Gastroesophageal sphincter (tissue), 4 donors: ENCODE measurements around the gene CDK5R2. TPM values are rescaled to one million over a fixed set of nuclear protein-coding genes. Genes with fewer than 3 reads are reported as not detected.
A peak's percentile ranks its signal among the peaks of the same experiment; 100 is the strongest.

Experiments used
- ATAC-seq: fragments of 150-250 bp; one replicate; pipeline ENCODE4 v1.9.1; 2016; ENCODE audit warnings: mild to moderate bottlenecking, moderate library complexity
- H3K27ac ChIP-seq, 4 donors: fragments of 200-600 bp; sonication (generic) in 3 of 4; 1 replicate in 3 of 4; 2 replicates in 1 of 4; pipeline ENCODE4 v1.5.1; 2016 to 2019
- H3K27me3 ChIP-seq: fragments of 200-600 bp; sonication (generic); one replicate; pipeline ENCODE4 v1.5.1; 2019
- H3K36me3 ChIP-seq, 2 donors: fragments of 200-600 bp; sonication (generic); one replicate each; pipeline ENCODE4 v1.5.1; 2019; ENCODE audit warnings: control low read depth in 1 of 2
- H3K4me1 ChIP-seq, 3 donors: fragments of 200-600 bp; sonication (generic); 1 replicate in 2 of 3; 2 replicates in 1 of 3; pipeline ENCODE4 v1.5.1; 2016 to 2019; ENCODE audit warnings: control low read depth in 2 of 3
- H3K4me3 ChIP-seq, 2 donors: fragments of 200-600 bp; sonication (generic); one replicate each; pipeline ENCODE4 v1.5.1; 2019; ENCODE audit warnings: mild to moderate bottlenecking in 1 of 2, moderate library complexity in 1 of 2
- H3K9me3 ChIP-seq, 3 donors: fragments of 200-600 bp; sonication (generic); one replicate each; pipeline ENCODE4 v1.5.1; 2017 to 2019; ENCODE audit warnings: control low read depth in 2 of 3
- EP300 ChIP-seq: sonication (generic); formaldehyde crosslinking; IDR thresholded peaks from one replicate; pipeline ENCODE4 v1.6.1; 2017; ENCODE audit warnings: antibody characterized with exemption, mild to moderate bottlenecking
- POLR2A ChIP-seq, 2 donors: fragments of 450-650 bp; IDR thresholded peaks; one replicate each; pipeline ENCODE4 v1.6.1; 2017; ENCODE audit warnings: antibody characterized with exemption in 2 of 2, mild to moderate bottlenecking in 2 of 2, moderate library complexity in 1 of 2
- POLR2AphosphoS5 ChIP-seq: sonication (generic); formaldehyde crosslinking; IDR thresholded peaks from one replicate; pipeline ENCODE4 v1.6.1; 2017; ENCODE audit warnings: antibody characterized with exemption
- WGBS, 2 donors: methylation state at CpG; one replicate each; pipeline ENCODE4 v1.1.5; 2018; ENCODE audit warnings: low coverage in 1 of 2; 5-methylcytosine and 5-hydroxymethylcytosine counted together
- total RNA-seq, 4 donors: library from RNA; depleted of rRNA; stranded (reverse); fragments of >200 nt; gene quantifications; one replicate each; pipeline ENCODE4 v1.1.0, GENCODE V29; 2016
- TF ChIP-seq, protein P1 (sequence below), 4 experiments: fragments of 200-600 bp in 2 of 4; fragments of 450-650 bp in 2 of 4; sonication (generic) in 1 of 4; IDR thresholded peaks; one replicate each; pipeline ENCODE4 v1.5.1; 2017 to 2019; ENCODE audit warnings: antibody characterized with exemption in 4 of 4, mild to moderate bottlenecking in 2 of 4, moderate library complexity in 2 of 4

Gene CDK5R2
- total RNA-seq, 4 donors from 2014 or later: 0.27 to 0.35 TPM; not detected in 2

- TF ChIP-seq, protein P1, sequence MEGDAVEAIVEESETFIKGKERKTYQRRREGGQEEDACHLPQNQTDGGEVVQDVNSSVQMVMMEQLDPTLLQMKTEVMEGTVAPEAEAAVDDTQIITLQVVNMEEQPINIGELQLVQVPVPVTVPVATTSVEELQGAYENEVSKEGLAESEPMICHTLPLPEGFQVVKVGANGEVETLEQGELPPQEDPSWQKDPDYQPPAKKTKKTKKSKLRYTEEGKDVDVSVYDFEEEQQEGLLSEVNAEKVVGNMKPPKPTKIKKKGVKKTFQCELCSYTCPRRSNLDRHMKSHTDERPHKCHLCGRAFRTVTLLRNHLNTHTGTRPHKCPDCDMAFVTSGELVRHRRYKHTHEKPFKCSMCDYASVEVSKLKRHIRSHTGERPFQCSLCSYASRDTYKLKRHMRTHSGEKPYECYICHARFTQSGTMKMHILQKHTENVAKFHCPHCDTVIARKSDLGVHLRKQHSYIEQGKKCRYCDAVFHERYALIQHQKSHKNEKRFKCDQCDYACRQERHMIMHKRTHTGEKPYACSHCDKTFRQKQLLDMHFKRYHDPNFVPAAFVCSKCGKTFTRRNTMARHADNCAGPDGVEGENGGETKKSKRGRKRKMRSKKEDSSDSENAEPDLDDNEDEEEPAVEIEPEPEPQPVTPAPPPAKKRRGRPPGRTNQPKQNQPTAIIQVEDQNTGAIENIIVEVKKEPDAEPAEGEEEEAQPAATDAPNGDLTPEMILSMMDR (IDR thresholded peaks at IDR 0.05): no peak
- TF ChIP-seq POLR2A (IDR thresholded peaks at IDR 0.05) (no peak), POLR2AphosphoS5 (no peak), EP300 (no peak)
- Histone ChIP-seq H3K36me3 (no peaks in the 10 kb centered on the region), H3K9me3 (no peaks in the 10 kb centered on the region), H3K27me3 (peaks cover 100% of the 10 kb centered on the region), H3K4me1 (peaks cover 0 to 59% (median 25%) of the 10 kb centered on the region in 3 donors), H3K27ac (no peak overlapping the region), H3K4me3 (peak overlapping the region in 1 of 2 donors; percentile 41)
- 2% methylated on average over 17 of the region's 69 CpGs; no CpG with 5 or more reads in 1 of the 2 donors for WGBS, 2 donors
- ATAC-seq: no peak
Observed at GRCh38 chr2:218981881-218982585, 22.6 kb downstream of the CDK5R2 start.

DNA sequence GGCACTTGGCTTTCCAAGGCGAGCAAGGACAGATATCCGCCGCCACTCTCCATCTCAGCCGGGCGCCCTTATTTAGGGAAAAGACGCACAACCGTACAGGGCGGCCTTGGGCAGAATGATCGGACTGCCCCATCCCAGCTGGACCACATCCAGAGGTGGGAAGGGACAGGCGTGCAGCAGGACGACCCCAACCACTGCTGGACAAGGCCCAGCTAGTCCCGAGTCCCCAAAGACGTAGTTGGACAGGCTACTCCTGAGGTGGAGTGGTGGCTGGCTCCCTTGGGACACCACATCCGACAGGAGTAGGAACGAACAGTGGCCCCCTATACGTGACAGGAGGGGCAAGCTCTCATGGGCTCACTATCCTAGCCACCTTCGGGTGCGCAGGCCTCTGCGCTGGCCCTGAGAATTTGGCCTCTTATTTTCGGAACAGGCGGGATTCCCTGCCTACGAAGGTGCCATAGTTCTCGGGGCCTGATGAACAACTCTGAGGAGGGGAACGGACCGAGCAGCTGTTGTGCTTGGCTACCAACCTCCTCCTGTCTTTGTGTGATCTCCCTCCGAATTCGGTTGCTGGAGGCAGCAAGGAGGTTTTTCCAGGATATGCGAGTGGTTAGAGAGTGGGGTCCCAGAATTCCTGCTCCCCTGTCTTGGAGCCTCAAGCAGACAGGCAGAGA, 23.3 kb downstream of the CDK5R2 start:
- TF ChIP-seq POLR2AphosphoS5 (no peak), EP300 (no peak), POLR2A (IDR thresholded peaks at IDR 0.05) (no peak)
- TF ChIP-seq, protein P1 (IDR thresholded peaks at IDR 0.05): no peak
- Histone ChIP-seq H3K27ac (no peak overlapping the region), H3K4me1 (peaks cover 0 to 59% (median 25%) of the 10 kb centered on the region in 3 donors), H3K36me3 (no peaks in the 10 kb centered on the region), H3K9me3 (no peaks in the 10 kb centered on the region), H3K4me3 (peak overlapping the region in 1 of 2 donors; percentile 41), H3K27me3 (peaks cover 100% of the 10 kb centered on the region)
- 0 to 12% methylated on average over 8 to 13 of the region's 28 CpGs for WGBS, 2 donors
- ATAC-seq: no peak

DNA sequence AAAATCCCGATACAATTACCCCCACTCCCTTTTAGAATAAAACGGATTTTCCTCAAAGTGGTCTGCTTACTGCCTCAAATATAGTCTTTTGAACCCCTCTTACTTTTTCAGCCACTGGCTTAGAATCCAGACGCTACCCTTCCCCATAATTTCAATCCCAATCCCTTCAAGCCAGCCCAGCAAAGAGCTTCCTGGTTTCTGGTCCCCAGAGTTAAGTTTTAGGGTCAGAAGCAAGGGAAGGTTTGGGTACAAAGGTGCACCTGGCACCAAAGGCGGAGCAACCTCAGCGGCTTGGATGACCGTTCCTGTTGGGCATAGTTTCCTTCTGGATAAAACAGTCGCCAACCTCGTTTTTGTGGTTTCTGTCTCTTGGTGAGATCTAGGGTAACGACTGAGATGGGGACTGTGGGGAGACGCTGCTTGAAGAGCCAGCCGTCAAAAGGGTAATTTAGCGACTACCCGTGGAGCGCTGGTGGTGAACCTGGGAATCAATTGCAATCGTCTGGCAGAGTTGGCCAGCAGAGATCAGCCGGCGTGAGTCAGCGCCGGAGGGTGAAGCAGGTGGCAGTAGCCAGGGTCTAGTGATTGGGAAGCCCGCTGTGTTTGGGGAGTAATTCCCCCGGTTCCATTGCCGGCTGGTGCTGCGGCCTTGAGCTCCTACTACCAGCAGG, 23.9 kb downstream of the CDK5R2 start:
- Histone ChIP-seq H3K4me3 (no peak overlapping the region), H3K9me3 (no peaks in the 10 kb centered on the region), H3K4me1 (peaks cover 0 to 59% (median 25%) of the 10 kb centered on the region in 3 donors), H3K27me3 (peaks cover 100% of the 10 kb centered on the region), H3K36me3 (no peaks in the 10 kb centered on the region), H3K27ac (no peak overlapping the region)
- no peak for ATAC-seq
- TF ChIP-seq POLR2A (IDR thresholded peaks at IDR 0.05) (no peak), EP300 (no peak), POLR2AphosphoS5 (no peak)
- TF ChIP-seq, protein P1 (IDR thresholded peaks at IDR 0.05): no peak
- WGBS, 2 donors: 7 to 13% methylated on average over 8 to 11 of the region's 23 CpGs

DNA sequence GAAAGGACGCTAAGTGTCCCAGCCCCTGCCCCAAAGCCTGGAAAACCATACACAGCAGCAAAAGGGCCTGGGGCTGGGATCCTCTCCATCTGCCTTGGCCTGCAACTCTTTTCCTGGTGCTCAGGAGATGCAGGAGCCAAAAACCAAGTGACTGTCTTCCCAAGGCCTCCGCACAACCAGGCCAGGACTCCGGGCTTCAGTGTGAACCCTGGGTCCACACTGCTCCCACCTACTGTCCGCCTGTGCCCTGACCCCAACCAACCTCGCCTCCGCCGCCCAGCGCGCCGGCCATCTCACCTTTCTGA, 24.4 kb downstream of the CDK5R2 start:
- no peak for ATAC-seq
- Histone ChIP-seq H3K4me1 (peaks cover 0 to 59% (median 25%) of the 10 kb centered on the region in 3 donors), H3K27ac (no peak overlapping the region), H3K36me3 (no peaks in the 10 kb centered on the region), H3K4me3 (no peak overlapping the region), H3K27me3 (peaks cover 100% of the 10 kb centered on the region), H3K9me3 (no peaks in the 10 kb centered on the region)
- WGBS, 2 donors: no CpG with 5 or more reads among the region's 10 CpGs
- TF ChIP-seq EP300 (no peak), POLR2AphosphoS5 (no peak), POLR2A (IDR thresholded peaks at IDR 0.05) (no peak)
- TF ChIP-seq, protein P1 (IDR thresholded peaks at IDR 0.05): no peak
